GM23248 (cell line): ENCODE data around the gene SNRPD3. TPM values are rescaled to one million over a fixed set of nuclear protein-coding genes. Genes with fewer than 3 reads are reported as not detected.

ENCODE experiments used
- polyA plus RNA-seq: library from polyadenylated mRNA; unstranded; fragments of >200 nt; fragmentation: Nextera tagmentation; extraction: Ambion mirVana; gene quantifications from 2 replicates; pipeline ENCODE4 v1.2.1, GENCODE V29; 2016
- total RNA-seq: library from RNA; depleted of rRNA; stranded (reverse); fragments of >200 nt; shearing (Covaris generic); gene quantifications from 2 replicates; pipeline ENCODE4 v1.2.3, GENCODE V29; 2014; rRNA removed

The SNRPD3 gene
- total and polyA plus RNA-seq, 2 experiments from 2014 or later, result 106 to 109 TPM

Other genes starting within 250 kb of the SNRPD3 start
- gene ADORA2A, start 128.4 kb upstream of the SNRPD3 start, total RNA-seq, result 0.54 and 0.89 TPM in 2 replicates
- gene ADORA2A, start 128.4 kb upstream of the SNRPD3 start, polyA plus RNA-seq, result 0.30 and 0.64 TPM in 2 replicates
- not detected in 2 replicates for gene UPB1, start 60.7 kb upstream of the SNRPD3 start, total RNA-seq
- gene UPB1, start 60.7 kb upstream of the SNRPD3 start, polyA plus RNA-seq, result not detected in 2 replicates
- gene GUCD1, start 861 bp upstream of the SNRPD3 start, total RNA-seq, result 92.4 and 125 TPM in 2 replicates
- gene GUCD1, start 861 bp upstream of the SNRPD3 start, polyA plus RNA-seq, result 37.2 and 43.0 TPM in 2 replicates
- gene LRRC75B, start 37.1 kb downstream of the SNRPD3 start, total RNA-seq, result 7.8 and 16.3 TPM in 2 replicates
- 10.6 and 11.4 TPM in 2 replicates for gene LRRC75B, start 37.1 kb downstream of the SNRPD3 start, polyA plus RNA-seq
- gene GGT1, start 47.2 kb downstream of the SNRPD3 start, total RNA-seq, result 2.1 and 5.3 TPM in 2 replicates
- 0.14 and 0.60 TPM in 2 replicates for gene GGT1, start 47.2 kb downstream of the SNRPD3 start, polyA plus RNA-seq
- gene PIWIL3, start 218.7 kb downstream of the SNRPD3 start, total RNA-seq, result not detected in 2 replicates
- not detected in 2 replicates for gene PIWIL3, start 218.7 kb downstream of the SNRPD3 start, polyA plus RNA-seq